WTC11 (cell line): ENCODE data around the gene PHLDB2.

Source experiments
- ARID4B ChIP-seq: sonication (generic); formaldehyde crosslinking; IDR thresholded peaks from 2 replicates; pipeline ENCODE4 v1.8.0; 2023; ENCODE audit warnings: missing genetic modification reagents, mild to moderate bottlenecking, borderline replicate concordance
- ATF3 ChIP-seq: sonication (generic); formaldehyde crosslinking; conservative IDR thresholded peaks from 2 replicates; pipeline ENCODE4 v1.8.1; 2022; ENCODE audit warnings: mild to moderate bottlenecking, missing genetic modification reagents
- CTCF ChIP-seq: fragments of 200-600 bp; IDR thresholded peaks from 2 replicates; pipeline ENCODE4 v1.8.0; 2022; ENCODE audit warnings: antibody characterized with exemption
- E2F4 ChIP-seq: sonication (generic); formaldehyde crosslinking; IDR thresholded peaks from 2 replicates; pipeline ENCODE4 v1.8.1; 2022; ENCODE audit warnings: low read depth, mild to moderate bottlenecking, moderate library complexity, missing genetic modification reagents, borderline replicate concordance
- ETV6 ChIP-seq: sonication (generic); formaldehyde crosslinking; IDR thresholded peaks from 2 replicates; pipeline ENCODE4 v1.8.1; 2022; ENCODE audit warnings: mild to moderate bottlenecking, missing genetic modification reagents
- FOXJ3 ChIP-seq: sonication (generic); formaldehyde crosslinking; IDR thresholded peaks from 2 replicates; pipeline ENCODE4 v1.9.0; 2021; ENCODE audit warnings: missing genetic modification reagents, mild to moderate bottlenecking, borderline replicate concordance
- HMGXB4 ChIP-seq: sonication (generic); formaldehyde crosslinking; IDR thresholded peaks from 2 replicates; pipeline ENCODE4 v1.8.1; 2023; ENCODE audit warnings: mild to moderate bottlenecking, moderate library complexity, missing genetic modification reagents
- MAX ChIP-seq: sonication (generic); formaldehyde crosslinking; IDR thresholded peaks from 2 replicates; pipeline ENCODE4 v1.8.0; 2022; ENCODE audit warnings: mild to moderate bottlenecking, missing genetic modification reagents
- NFE2L1 ChIP-seq: sonication (generic); formaldehyde crosslinking; IDR thresholded peaks from 2 replicates; pipeline ENCODE4 v1.8.1; 2023; ENCODE audit warnings: missing genetic modification reagents
- PRRX2 ChIP-seq: fragments of 250-450 bp; sonication (Bioruptor Pico); IDR thresholded peaks from 2 replicates; pipeline ENCODE4 v1.8.0; 2021; ENCODE audit warnings: mild to moderate bottlenecking
- TCF7 ChIP-seq: sonication (generic); formaldehyde crosslinking; IDR thresholded peaks from 2 replicates; pipeline ENCODE4 v1.8.0; 2022; ENCODE audit warnings: mild to moderate bottlenecking, low read depth, missing genetic modification reagents, moderate library complexity
- ZBTB21 ChIP-seq: sonication (generic); formaldehyde crosslinking; IDR thresholded peaks from 2 replicates; pipeline ENCODE4 v1.8.1; 2023; ENCODE audit warnings: mild to moderate bottlenecking, missing genetic modification reagents, borderline replicate concordance

- TF ChIP-seq E2F4 (no peak), MAX (CRISPR knock-in tag) (no peak), CTCF (no peak), ETV6 (no peak), PRRX2 (no peak), ARID4B (CRISPR knock-in tag) (no peak), FOXJ3 (CRISPR knock-in tag) (no peak), TCF7 (CRISPR knock-in tag) (no peak), NFE2L1 (CRISPR knock-in tag) (no peak), ZBTB21 (CRISPR knock-in tag) (no peak), ATF3 (CRISPR knock-in tag) (no peak), HMGXB4 (no peak)
These were observed 47.3 kb upstream of the PHLDB2 start for GRCh38 chr3:111811811-111812210.
